Lung (tissue), 12 donors: Measurements from ENCODE around the gene AURKA. TPM values are rescaled to one million over a fixed set of nuclear protein-coding genes. Genes with fewer than 3 reads are reported as not detected.

ENCODE experiments used
- ATAC-seq: fragments of 200-7000 bp; cut with Tn5 transposase; one replicate; pipeline ENCODE4 v1.9.1; 2020; ENCODE audit warnings: moderate number of reproducible peaks; ENCODE audit not compliant: insufficient read depth, low FRiP score
- DNase-seq, 3 donors: peaks; one replicate each; pipeline ENCODE4 v3.0.0-alpha.2; 2013 to 2017
- H3K27ac ChIP-seq, 2 donors: one replicate each; pipeline ENCODE4 v1.5.1; 2013; ENCODE audit warnings: mild to moderate bottlenecking in 2 of 2, moderate library complexity in 2 of 2, control low read depth in 1 of 2, inconsistent platforms in 1 of 2, low read depth in 1 of 2, low read length in 1 of 2
- H3K27me3 ChIP-seq, 3 donors: one replicate each; pipeline ENCODE4 v1.5.1; 2013; ENCODE audit warnings: low read length in 2 of 3; ENCODE audit not compliant: control insufficient read depth in 3 of 3, insufficient read depth in 3 of 3
- H3K36me3 ChIP-seq, 4 donors: one replicate each; pipeline ENCODE4 v1.5.1; 2013; ENCODE audit warnings: low read length in 4 of 4, mild to moderate bottlenecking in 1 of 4, moderate library complexity in 1 of 4; ENCODE audit not compliant: control insufficient read depth in 4 of 4, insufficient read depth in 4 of 4
- H3K4me1 ChIP-seq, 5 donors: one replicate each; pipeline ENCODE4 v1.5.1; 2013; ENCODE audit warnings: low read length in 5 of 5, mild to moderate bottlenecking in 2 of 5, moderate library complexity in 1 of 5; ENCODE audit not compliant: control insufficient read depth in 5 of 5, insufficient read depth in 5 of 5
- H3K4me3 ChIP-seq: one replicate; pipeline ENCODE4 v1.5.1; 2013; ENCODE audit warnings: mild to moderate bottlenecking, control low read depth, moderate library complexity
- H3K9ac ChIP-seq, 2 donors: one replicate each; pipeline ENCODE4 v1.5.1; 2013; ENCODE audit warnings: low read length in 2 of 2, control low read depth in 1 of 2; ENCODE audit not compliant: insufficient read depth in 1 of 2
- H3K9me3 ChIP-seq, 4 donors: one replicate each; pipeline ENCODE4 v1.5.1; 2013; ENCODE audit warnings: low read length in 3 of 4, mild to moderate bottlenecking in 1 of 4, moderate library complexity in 1 of 4; ENCODE audit not compliant: control insufficient read depth in 4 of 4, insufficient read depth in 3 of 4
- WGBS, 2 donors: extraction: QIAGEN DNeasy Blood & Tissue Kit; methylation state at CpG; one replicate each; pipeline ENCODE4 v1.1.7; 2013; 5-methylcytosine and 5-hydroxymethylcytosine counted together
- polyA plus RNA-seq, 2 donors: library from polyadenylated mRNA; stranded (reverse); fragments of 200-250 nt; gene quantifications; one replicate each; pipeline ENCODE4 v1.2.1, GENCODE V29; 2013
- total RNA-seq, 2 donors: library from RNA; depleted of rRNA in 1 of 2; stranded (reverse); fragments of >200 nt in 1 of 2; gene quantifications; one replicate each; pipeline ENCODE4 v1.2.1, GENCODE V29; 2014 to 2021
- TF ChIP-seq, protein P1 (sequence below): IDR thresholded peaks from 2 replicates; pipeline ENCODE4 v1.5.1; 2012; ENCODE audit warnings: mild to moderate bottlenecking; ENCODE audit errors: control extremely low read depth, extremely low read depth
- donor health status: control.
- donor health status: control.
- donor health status: Bipolar disorder and iron deficiency.
- donor health status: healthy.
- donor health status: DM: yes; HTN: yes; CAD: no.

AURKA gene
- total and polyA plus RNA-seq, 4 donors = 1.5 to 6.2 (median 3.2) TPM

DNA sequence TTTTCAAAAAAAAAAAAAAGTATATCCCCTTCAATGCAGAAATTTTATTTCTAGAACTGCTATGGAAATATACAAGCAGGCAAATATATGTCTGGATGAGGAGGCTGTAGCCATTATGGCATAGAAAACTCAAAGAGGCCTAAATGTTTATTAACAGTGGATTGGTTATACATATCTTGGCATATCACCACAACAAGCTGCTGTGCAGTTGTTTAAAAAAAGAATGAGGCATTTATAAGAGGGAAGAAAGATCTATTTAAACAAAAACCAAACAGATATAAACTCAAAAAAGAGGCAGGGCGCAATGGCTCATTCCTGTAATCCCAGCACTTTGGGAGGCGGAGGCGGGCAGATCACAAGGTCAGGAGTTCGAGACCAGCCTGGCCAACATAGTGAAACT is 46.3 kb upstream of the AURKA start:
- ATAC-seq = no peak
- peaks cover 0 to 8% (median 3%) of the 10 kb centered on the region in 4 donors for H3K36me3 ChIP-seq
- no peak overlapping the region for H3K4me3 ChIP-seq
- H3K27ac ChIP-seq = no peak overlapping the region
- 89 to 92% methylated on average over 4 of the region's 4 CpGs for WGBS, 2 donors
- no peaks in the 10 kb centered on the region for H3K27me3 ChIP-seq
- TF ChIP-seq, protein P1, sequence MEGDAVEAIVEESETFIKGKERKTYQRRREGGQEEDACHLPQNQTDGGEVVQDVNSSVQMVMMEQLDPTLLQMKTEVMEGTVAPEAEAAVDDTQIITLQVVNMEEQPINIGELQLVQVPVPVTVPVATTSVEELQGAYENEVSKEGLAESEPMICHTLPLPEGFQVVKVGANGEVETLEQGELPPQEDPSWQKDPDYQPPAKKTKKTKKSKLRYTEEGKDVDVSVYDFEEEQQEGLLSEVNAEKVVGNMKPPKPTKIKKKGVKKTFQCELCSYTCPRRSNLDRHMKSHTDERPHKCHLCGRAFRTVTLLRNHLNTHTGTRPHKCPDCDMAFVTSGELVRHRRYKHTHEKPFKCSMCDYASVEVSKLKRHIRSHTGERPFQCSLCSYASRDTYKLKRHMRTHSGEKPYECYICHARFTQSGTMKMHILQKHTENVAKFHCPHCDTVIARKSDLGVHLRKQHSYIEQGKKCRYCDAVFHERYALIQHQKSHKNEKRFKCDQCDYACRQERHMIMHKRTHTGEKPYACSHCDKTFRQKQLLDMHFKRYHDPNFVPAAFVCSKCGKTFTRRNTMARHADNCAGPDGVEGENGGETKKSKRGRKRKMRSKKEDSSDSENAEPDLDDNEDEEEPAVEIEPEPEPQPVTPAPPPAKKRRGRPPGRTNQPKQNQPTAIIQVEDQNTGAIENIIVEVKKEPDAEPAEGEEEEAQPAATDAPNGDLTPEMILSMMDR = no peak
- H3K4me1 ChIP-seq = peaks cover 0 to 60% (median 37%) of the 10 kb centered on the region in 5 donors
- peak in 1 of 3 donors; percentile 54 for DNase-seq
- H3K9ac ChIP-seq = no peak overlapping the region
- H3K9me3 ChIP-seq = no peaks in the 10 kb centered on the region

DNA sequence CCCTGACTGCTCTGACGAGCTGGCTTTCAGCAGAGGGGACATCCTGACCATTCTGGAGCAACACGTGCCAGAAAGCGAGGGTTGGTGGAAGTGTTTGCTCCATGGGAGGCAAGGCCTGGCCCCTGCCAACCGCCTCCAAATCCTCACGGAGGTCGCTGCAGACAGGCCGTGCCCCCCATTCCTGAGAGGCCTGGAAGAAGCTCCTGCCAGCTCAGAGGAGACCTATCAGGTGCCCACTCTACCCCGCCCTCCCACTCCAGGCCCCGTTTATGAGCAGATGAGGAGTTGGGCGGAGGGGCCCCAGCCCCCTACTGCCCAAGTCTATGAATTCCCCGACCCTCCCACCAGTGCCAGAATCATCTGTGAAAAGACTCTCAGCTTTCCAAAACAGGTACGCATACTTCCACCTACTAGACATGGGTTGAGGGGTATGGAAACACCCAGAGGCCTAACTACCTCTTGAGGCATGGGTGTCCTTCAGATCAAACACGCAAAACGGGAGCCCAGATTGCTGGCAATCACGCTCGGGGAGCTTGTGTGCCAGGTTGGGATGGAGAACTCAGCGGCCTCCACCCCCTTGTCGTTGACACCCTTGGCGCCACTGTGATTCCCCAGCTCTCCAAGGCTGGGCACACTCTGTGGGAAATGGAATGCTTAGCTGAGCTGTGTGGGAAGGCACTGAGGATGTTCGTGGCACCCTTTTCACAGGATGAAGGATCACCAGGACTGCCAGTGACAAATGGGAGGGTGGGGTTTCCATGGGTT is 45.4 kb upstream of the AURKA start:
- ATAC-seq (no peak), DNase-seq (no peak)
- peaks cover 0 to 62% (median 43%) of the 10 kb centered on the region in 5 donors for H3K4me1 ChIP-seq
- H3K27me3 ChIP-seq = no peaks in the 10 kb centered on the region
- 80 to 86% methylated on average over 20 of the region's 20 CpGs for WGBS, 2 donors
- no peak overlapping the region for H3K9ac ChIP-seq
- TF ChIP-seq, protein P1 = no peak
- H3K4me3 ChIP-seq = no peak overlapping the region
- peaks cover 0 to 8% (median 3%) of the 10 kb centered on the region in 4 donors for H3K36me3 ChIP-seq
- peak overlapping the region in 1 of 2 donors; percentile 74 for H3K27ac ChIP-seq
- H3K9me3 ChIP-seq = no peaks in the 10 kb centered on the region

DNA sequence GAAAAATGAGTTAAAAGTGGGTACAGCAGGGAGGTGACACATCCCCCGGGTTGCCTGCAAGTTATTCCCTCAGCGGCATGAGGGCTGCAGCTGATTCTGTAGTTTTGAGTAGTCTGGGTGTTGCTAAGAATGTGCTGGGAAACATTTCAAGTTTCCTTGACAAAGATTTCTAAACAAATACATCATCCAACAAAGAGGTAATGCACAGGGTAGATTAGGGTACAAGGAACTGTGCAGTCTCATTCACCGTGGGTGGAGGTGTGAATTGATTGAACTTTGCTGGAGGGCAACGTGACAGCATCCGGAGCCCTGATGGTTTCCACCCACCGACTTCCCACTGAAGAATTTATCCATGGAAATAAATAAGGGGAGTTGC is 41.9 kb upstream of the AURKA start:
- Histone ChIP-seq H3K4me1 (peaks cover 0 to 63% (median 44%) of the 10 kb centered on the region in 5 donors), H3K9ac (peak overlapping the region in 1 of 2 donors; percentile 77), H3K27ac (no peak overlapping the region), H3K4me3 (no peak overlapping the region), H3K36me3 (peaks cover 0 to 8% (median 3%) of the 10 kb centered on the region in 4 donors), H3K9me3 (no peaks in the 10 kb centered on the region), H3K27me3 (no peaks in the 10 kb centered on the region)
- 44 to 67% methylated on average over 6 of the region's 6 CpGs for WGBS, 2 donors
- ATAC-seq (no peak), DNase-seq (peak; percentile 72 to 91 (median 90))
- TF ChIP-seq, protein P1 = no peak
